MM.1S (cell line): ENCODE measurements around the gene AHCTF1.

Experiments
- CTCF ChIP-seq: fragments of 300-600 bp; sonication (generic); IDR thresholded peaks from 2 replicates; pipeline ENCODE4 v1.5.1; 2016; ENCODE audit warnings: antibody characterized with exemption, low read length, mixed read lengths
- EZH2phosphoT487 ChIP-seq: fragments of 300-600 bp; sonication (generic); IDR thresholded peaks from 2 replicates; pipeline ENCODE4 v1.6.1; 2018; ENCODE audit warnings: antibody characterized with exemption, low read length

- TF ChIP-seq CTCF (no peak), EZH2phosphoT487 (no peak)
Measured at GRCh38 chr1:246793356-246793896, 138.3 kb downstream of the AHCTF1 start.
